GM12801 (cell line): ENCODE measurements around the gene CDC42EP3.

Source experiments
- CTCF ChIP-seq: IDR thresholded peaks from one replicate; pipeline ENCODE4 v1.5.1; 2011; ENCODE audit warnings: control low read depth; ENCODE audit not compliant: insufficient read length; ENCODE audit errors: extremely low read depth

Gene CDC42EP3

DNA sequence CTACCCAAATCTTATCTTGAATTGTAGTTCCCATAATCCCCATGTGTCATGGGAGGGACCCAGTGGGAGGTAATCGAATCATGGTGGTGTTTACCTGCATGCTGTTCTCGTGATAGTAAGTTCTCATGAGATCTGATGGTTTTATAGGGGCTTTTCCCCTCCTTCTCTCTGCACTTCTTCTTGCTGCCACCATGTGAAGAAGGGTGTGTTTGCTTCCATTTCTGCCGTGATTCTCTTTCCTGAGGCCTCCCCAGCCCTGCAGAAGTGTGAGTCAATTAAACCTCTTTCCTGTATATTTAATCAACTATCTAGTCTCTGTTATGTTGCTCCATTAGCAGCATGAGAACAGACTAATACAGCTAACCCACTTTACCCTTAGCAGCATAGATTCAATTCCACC is 37.6 kb downstream of the CDC42EP3 start:
- no peak for TF ChIP-seq CTCF

- no peak for TF ChIP-seq CTCF
Observed at GRCh38 chr2:37633234-37633633, 38.2 kb downstream of the CDC42EP3 start.

DNA sequence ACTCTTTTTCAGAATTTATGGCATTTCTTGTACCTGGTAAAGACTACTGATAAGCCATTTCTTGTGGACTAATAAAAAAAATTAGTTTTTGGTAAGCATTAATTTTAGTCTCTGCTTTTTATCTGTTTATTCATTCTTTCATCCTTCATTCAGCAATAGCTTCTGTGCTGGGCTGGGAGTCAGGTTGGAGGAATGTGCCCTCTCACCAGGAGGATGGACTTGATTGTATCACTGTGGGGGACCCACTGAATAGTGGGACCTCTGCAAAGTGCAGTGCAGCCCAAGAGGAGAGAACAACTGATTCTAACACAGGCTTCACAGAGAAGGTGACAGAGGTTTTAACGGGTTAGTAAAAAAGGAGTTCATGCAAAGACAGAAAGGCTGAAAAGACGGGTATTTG is 39.1 kb downstream of the CDC42EP3 start:
- TF ChIP-seq CTCF = no peak

- no peak for TF ChIP-seq CTCF
Observed at GRCh38 chr2:37631698-37632097, 39.7 kb downstream of the CDC42EP3 start.

DNA sequence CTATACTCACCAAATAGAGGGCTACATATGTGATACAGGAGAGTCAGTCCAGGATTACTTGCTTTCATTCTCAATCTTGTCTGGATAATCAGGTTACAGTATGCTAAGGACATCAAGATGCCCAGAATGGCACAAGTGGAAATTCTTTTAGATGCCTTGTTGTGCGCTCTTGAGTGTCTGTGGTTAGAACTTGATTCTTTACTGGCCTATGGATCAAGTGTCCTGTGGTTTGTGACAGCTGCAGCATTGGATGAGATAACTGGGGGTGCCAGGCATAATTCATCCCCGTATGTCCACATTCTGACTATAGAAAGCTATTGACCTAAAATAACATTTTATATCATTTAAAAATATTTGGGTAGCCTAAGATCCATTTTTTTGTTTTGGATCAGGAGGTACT is 40.1 kb downstream of the CDC42EP3 start:
- TF ChIP-seq CTCF = no peak

GRCh38 chr2:37630776-37631175 is 40.7 kb downstream of the CDC42EP3 start:
- no peak for TF ChIP-seq CTCF

DNA sequence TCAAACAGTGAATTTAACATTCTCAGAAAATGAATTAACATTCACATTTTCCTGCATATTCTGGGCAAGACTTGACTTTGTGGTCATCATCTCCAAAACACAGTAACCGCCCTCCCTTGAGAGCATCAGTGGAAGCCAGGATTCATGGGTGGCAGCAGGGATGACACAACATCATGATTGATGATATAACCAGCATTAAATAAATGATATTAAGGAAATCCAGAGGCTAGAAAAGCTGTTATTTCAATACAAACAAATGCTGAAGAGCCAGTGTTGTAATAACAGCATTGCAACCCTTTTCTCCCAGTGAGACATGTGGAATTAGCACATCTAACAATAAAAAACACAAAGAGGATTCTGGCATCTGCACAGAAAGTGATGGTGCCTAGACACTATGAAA is 41.1 kb downstream of the CDC42EP3 start:
- TF ChIP-seq CTCF = no peak

GRCh38 chr2:37629529-37629928 is 41.9 kb downstream of the CDC42EP3 start:
- no peak for TF ChIP-seq CTCF
